Measurements from ENCODE around the gene SPNS1. TPM values are rescaled to one million over a fixed set of nuclear protein-coding genes. Genes with fewer than 3 reads are reported as not detected.

Gene SPNS1
- total and polyA plus RNA-seq, 2 of the 8 experiments (the other 6 are each of a cell fraction or from before 2014, with no cell fraction given) = 48.8 to 66.9 TPM

DNA sequence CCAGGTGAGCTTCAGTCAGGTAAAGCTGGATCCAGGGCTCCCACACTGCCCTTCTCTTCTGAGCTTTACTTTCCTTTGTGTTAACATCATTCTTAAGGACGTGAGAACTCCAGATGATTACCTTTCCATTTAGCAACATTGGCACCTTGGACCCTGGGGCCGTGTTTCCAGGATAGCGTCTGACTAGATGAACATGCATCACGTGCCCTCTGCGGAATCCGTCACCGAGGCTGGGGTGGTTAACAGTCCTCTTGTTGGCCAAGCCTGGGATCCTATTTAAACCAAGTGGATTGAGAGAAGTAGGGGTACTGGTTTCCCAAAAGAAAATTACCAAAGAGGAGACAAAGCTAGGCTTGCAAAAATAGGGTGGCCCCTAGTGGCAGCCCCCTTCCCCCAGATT, 6.4 kb downstream of the SPNS1 start:
- Histone ChIP-seq H3K14ac (ENCODE audit: insufficient read length) (no peak overlapping the region), H3K23ac (ENCODE audit: insufficient read length) (no peak overlapping the region), H3K36me3 (ENCODE audit: control insufficient read depth in 2 of 4, insufficient read depth in 4 of 4, low read length in 3 of 4) (peaks cover 0 to 16% (median 5%) of the 10 kb centered on the region in 4 experiments; a peak in 4 of 8 replicates), H3K4ac (replicated peaks; ENCODE audit: insufficient read length, low read depth, low read length) (no peak overlapping the region), H2BK120ac (replicated peaks; ENCODE audit: low read depth, low read length) (no peak overlapping the region), H4K20me1 (replicated peaks in 1 of 2; ENCODE audit: control insufficient read depth in 1 of 2, insufficient read depth in 2 of 2, low read length in 2 of 2) (peaks cover 2 to 3% of the 10 kb centered on the region in 2 experiments), H3K27me3 (replicated peaks in 1 of 4; ENCODE audit: control insufficient read depth in 3 of 4, extremely low read depth in 1 of 4, insufficient read depth in 3 of 4, low read length in 3 of 4) (no peaks in the 10 kb centered on the region), H2BK12ac (ENCODE audit: low read depth, low read length) (no peak overlapping the region), H2BK5ac (ENCODE audit: low read depth, low read length) (no peak overlapping the region), H2AFZ (ENCODE audit: low read length) (no peak overlapping the region), H3K23me2 (ENCODE audit: low read depth, low read length) (no peaks in the 10 kb centered on the region), H3K9ac (replicated peaks in 1 of 4; ENCODE audit: extremely low read depth in 1 of 4, low read depth in 3 of 4, low read length in 3 of 4) (no peak overlapping the region), H3K9me3 (ENCODE audit: insufficient read depth in 2 of 2, low read depth in 1 of 2, low read length in 1 of 2) (peaks cover 5 to 7% of the 10 kb centered on the region in 2 experiments; a peak in 2 of 4 replicates), H3K18ac (ENCODE audit: extremely low read depth, low read length) (no peak overlapping the region), H4K91ac (replicated peaks; ENCODE audit: insufficient read length, low read length) (no peak overlapping the region), H3K27ac (ENCODE audit: low read depth, low read length) (no peak overlapping the region), H3K79me1 (ENCODE audit: low read depth, low read length) (peaks cover 4% of the 10 kb centered on the region; the same call in 1 of the 2 replicates), H3K56ac (replicated peaks; ENCODE audit: insufficient read length, low read depth, low read length) (no peak overlapping the region), H3K79me2 (ENCODE audit: control insufficient read depth in 1 of 2, insufficient read depth in 2 of 2, low read length in 2 of 2) (no peaks in the 10 kb centered on the region), H3K4me2 (ENCODE audit: insufficient read depth in 1 of 2, low read depth in 2 of 2, low read length in 2 of 2) (no peak overlapping the region), H3K4me3 (ENCODE audit: extremely low read depth in 1 of 4, insufficient read depth in 2 of 4, low read depth in 3 of 4, low read length in 4 of 4) (no peak overlapping the region), H2BK15ac (ENCODE audit: low read length) (no peak overlapping the region), H2AK5ac (ENCODE audit: low read depth, low read length) (no peak overlapping the region), H3K4me1 (replicated peaks in 1 of 4; ENCODE audit: control insufficient read depth in 3 of 4, insufficient read depth in 4 of 4, low read length in 3 of 4) (no peaks in the 10 kb centered on the region), H2BK20ac (ENCODE audit: low read length) (no peak overlapping the region), H4K5ac (ENCODE audit: insufficient read length, low read depth, low read length) (no peak overlapping the region), H4K8ac (ENCODE audit: extremely low read depth, insufficient read depth, low read length) (no peak overlapping the region)
- POLR2A ChIA-PET (ENCODE audit: partially characterized antibody) = interaction anchor here (1.1 to 2.0 kb wide), 4 partner anchors 7 to 18 kb away, joined by 3 to 5 read pairs (median 4); no protein-coding TSS in a partner anchor
- CTCF ChIA-PET (ENCODE audit: partially characterized antibody) = interaction anchor here (0.6 to 2.8 kb wide), 15 partner anchors 9 to 842 kb away, joined by 3 to 13 read pairs (median 4); no protein-coding TSS in a partner anchor
- WGBS, 2 experiments (ENCODE audit: extremely low coverage in 1 of 2, insufficient coverage in 1 of 2, insufficient read length in 1 of 2, insufficient replicate concordance in 2 of 2, low coverage in 1 of 2, low lambda C conversion rate in 2 of 2, missing lambda C conversion rate in 1 of 2) = 88% methylated on average over 7 of the region's 7 CpGs; no CpG with 5 or more reads in 1 of the 2 experiments
- DNase-seq (ENCODE audit: low read depth in 1 of 2, low spot score in 2 of 2) (no peak), FAIRE-seq (no peak)
- no peak for TF ChIP-seq NANOG (IDR thresholded peaks at IDR 0.05; ENCODE audit: insufficient read depth, low read depth, low read length, poor library complexity, severe bottlenecking)
- TF ChIP-seq, protein P1, sequence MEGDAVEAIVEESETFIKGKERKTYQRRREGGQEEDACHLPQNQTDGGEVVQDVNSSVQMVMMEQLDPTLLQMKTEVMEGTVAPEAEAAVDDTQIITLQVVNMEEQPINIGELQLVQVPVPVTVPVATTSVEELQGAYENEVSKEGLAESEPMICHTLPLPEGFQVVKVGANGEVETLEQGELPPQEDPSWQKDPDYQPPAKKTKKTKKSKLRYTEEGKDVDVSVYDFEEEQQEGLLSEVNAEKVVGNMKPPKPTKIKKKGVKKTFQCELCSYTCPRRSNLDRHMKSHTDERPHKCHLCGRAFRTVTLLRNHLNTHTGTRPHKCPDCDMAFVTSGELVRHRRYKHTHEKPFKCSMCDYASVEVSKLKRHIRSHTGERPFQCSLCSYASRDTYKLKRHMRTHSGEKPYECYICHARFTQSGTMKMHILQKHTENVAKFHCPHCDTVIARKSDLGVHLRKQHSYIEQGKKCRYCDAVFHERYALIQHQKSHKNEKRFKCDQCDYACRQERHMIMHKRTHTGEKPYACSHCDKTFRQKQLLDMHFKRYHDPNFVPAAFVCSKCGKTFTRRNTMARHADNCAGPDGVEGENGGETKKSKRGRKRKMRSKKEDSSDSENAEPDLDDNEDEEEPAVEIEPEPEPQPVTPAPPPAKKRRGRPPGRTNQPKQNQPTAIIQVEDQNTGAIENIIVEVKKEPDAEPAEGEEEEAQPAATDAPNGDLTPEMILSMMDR (IDR thresholded peaks at IDR 0.05; ENCODE audit: control extremely low read depth in 1 of 3, insufficient read depth in 1 of 3, low read depth in 1 of 3, low read length in 3 of 3) = 0 out of 4 replicates have a peak, but pooled peaks of 1 of the 3 experiments have one; percentile 5

Measured in H1 (cell line).